IMR-90 (cell line): ENCODE data around the gene IL1RAPL1. TPM values are rescaled to one million over a fixed set of nuclear protein-coding genes. Genes with fewer than 3 reads are reported as not detected.
A peak's percentile ranks its signal among the peaks of the same experiment; 100 is the strongest.

Source experiments
- ATAC-seq: fragments of 200-7000 bp; cut with Tn5 transposase; 2 replicates; pipeline ENCODE4 v1.9.1; 2020; ENCODE audit warnings: low read depth, mild to moderate bottlenecking, moderate library complexity
- BruUV-seq: library from RNA; stranded (reverse); fragments of 400-500 nt; replicated peaks from 2 replicates; lab custom pipeline; 2021; lab: Mats Ljungman, UMichigan
- CTCF ChIA-PET: fragments of 300-600 bp; formaldehyde crosslinking; extraction: SDS; loops from one replicate; lab custom pipeline; 2021; ENCODE audit warnings: antibody characterized with exemption; lab: Yijun Ruan, JAX
- POLR2A ChIA-PET: fragments of 300-600 bp; sonication (Branson Sonifier 250); formaldehyde crosslinking; loops from one replicate; lab custom pipeline; 2022; ENCODE audit warnings: antibody characterized with exemption; ENCODE audit not compliant: unreplicated experiment; lab: Charles Lee
- DNase-seq: peaks from one replicate; pipeline ENCODE4 v3.0.0; 2013
- H2AFZ ChIP-seq: replicated peaks from 2 replicates; pipeline ENCODE3; 2013; ENCODE audit warnings: low read length, mild to moderate bottlenecking; ENCODE audit not compliant: poor library complexity
- H2AK5ac ChIP-seq: 2 replicates; pipeline ENCODE4 v1.6.1; 2013; ENCODE audit warnings: low read depth, low read length, inconsistent platforms
- H2AK9ac ChIP-seq: replicated peaks from 2 replicates; pipeline ENCODE3; 2013; ENCODE audit warnings: mild to moderate bottlenecking, low read depth, low read length, moderate library complexity; ENCODE audit not compliant: poor library complexity
- H2BK120ac ChIP-seq: 2 replicates; pipeline ENCODE4 v1.6.1; 2013; ENCODE audit warnings: low read depth, low read length, inconsistent platforms
- H2BK15ac ChIP-seq: 3 replicates; pipeline ENCODE4 v1.6.1; 2013; ENCODE audit warnings: low read depth, low read length, inconsistent platforms
- H2BK20ac ChIP-seq: 2 replicates; pipeline ENCODE4 v1.6.1; 2013; ENCODE audit warnings: low read depth, mild to moderate bottlenecking, inconsistent platforms, low read length, moderate library complexity
- H2BK5ac ChIP-seq: 2 replicates; pipeline ENCODE4 v1.6.1; 2013; ENCODE audit warnings: mild to moderate bottlenecking, low read depth, low read length, inconsistent platforms; ENCODE audit not compliant: poor library complexity, severe bottlenecking
- H3K14ac ChIP-seq: replicated peaks from 2 replicates; pipeline ENCODE4 v1.6.1; 2013; ENCODE audit warnings: low read depth, low read length, inconsistent platforms
- H3K18ac ChIP-seq: 2 replicates; pipeline ENCODE4 v1.6.1; 2013; ENCODE audit warnings: low read depth, low read length, control low read depth
- H3K23ac ChIP-seq: 2 replicates; pipeline ENCODE4 v1.6.1; 2013; ENCODE audit warnings: low read depth, low read length, inconsistent platforms
- H3K27ac ChIP-seq: 2 replicates; pipeline ENCODE4 v1.5.1; 2013; ENCODE audit warnings: mild to moderate bottlenecking, control low read depth, low read length; ENCODE audit not compliant: insufficient read depth
- H3K27me3 ChIP-seq: 2 replicates; pipeline ENCODE4 v1.6.1; 2013; ENCODE audit warnings: low read length; ENCODE audit not compliant: control insufficient read depth, insufficient read depth
- H3K36me3 ChIP-seq: 2 replicates; pipeline ENCODE4 v1.6.1; 2013; ENCODE audit warnings: low read length, mixed read lengths; ENCODE audit not compliant: control insufficient read depth, insufficient read depth
- H3K4ac ChIP-seq: 2 replicates; pipeline ENCODE4 v1.6.1; 2013; ENCODE audit warnings: low read depth, low read length, inconsistent platforms
- H3K4me1 ChIP-seq: 2 replicates; pipeline ENCODE4 v1.6.1; 2013; ENCODE audit warnings: low read length, mixed read lengths; ENCODE audit not compliant: control insufficient read depth, insufficient read depth
- H3K4me2 ChIP-seq: 2 replicates; pipeline ENCODE4 v1.6.1; 2013; ENCODE audit warnings: low read depth, mild to moderate bottlenecking, control low read depth, low read length, moderate library complexity
- H3K4me3 ChIP-seq: 2 replicates; pipeline ENCODE4 v1.5.1; 2013; ENCODE audit warnings: low read depth, mild to moderate bottlenecking, control low read depth, low read length, moderate library complexity; ENCODE audit not compliant: insufficient read depth
- H3K56ac ChIP-seq: 2 replicates; pipeline ENCODE4 v1.6.1; 2013; ENCODE audit warnings: low read length, inconsistent platforms; ENCODE audit not compliant: insufficient read depth; ENCODE audit errors: extremely low read depth
- H3K79me1 ChIP-seq, 2 experiments: 2 replicates each; pipeline ENCODE4 v1.6.1; 2013; ENCODE audit warnings: low read length in 2 of 2, inconsistent platforms in 1 of 2, low read depth in 1 of 2
- H3K9ac ChIP-seq: 2 replicates; pipeline ENCODE4 v1.6.1; 2013; ENCODE audit warnings: low read depth, low read length, control low read depth
- H3K9me1 ChIP-seq: 2 replicates; pipeline ENCODE4 v1.6.1; 2013; ENCODE audit warnings: low read length, inconsistent platforms; ENCODE audit not compliant: insufficient read depth
- H3K9me3 ChIP-seq: 2 replicates; pipeline ENCODE4 v1.6.1; 2013; ENCODE audit warnings: low read length; ENCODE audit not compliant: control insufficient read depth, insufficient read depth
- H4K20me1 ChIP-seq: 2 replicates; pipeline ENCODE4 v1.6.1; 2013; ENCODE audit warnings: low read length, inconsistent platforms; ENCODE audit not compliant: insufficient read depth
- H4K5ac ChIP-seq: 2 replicates; pipeline ENCODE4 v1.6.1; 2013; ENCODE audit warnings: mild to moderate bottlenecking, low read depth, low read length, control low read depth
- H4K8ac ChIP-seq, 2 experiments: 2 replicates each; pipeline ENCODE4 v1.6.1; 2013; ENCODE audit warnings: low read depth in 2 of 2, low read length in 2 of 2, control low read depth in 1 of 2, inconsistent platforms in 1 of 2
- H4K91ac ChIP-seq: 2 replicates; pipeline ENCODE4 v1.6.1; 2013; ENCODE audit warnings: low read depth, low read length, inconsistent platforms; ENCODE audit not compliant: insufficient read depth
- BHLHE40 ChIP-seq: fragments of 150-350 bp; IDR thresholded peaks from 2 replicates; pipeline ENCODE4 v1.6.1; 2016; ENCODE audit warnings: mild to moderate bottlenecking, low read depth, low read length
- CHD1 ChIP-seq: IDR thresholded peaks from 2 replicates; pipeline ENCODE4 v1.6.1; 2012; ENCODE audit warnings: low read depth, low read length, improper control_type of control experiment
- CTCF ChIP-seq: conservative IDR thresholded peaks from 2 replicates; pipeline ENCODE4 v1.5.1; 2012; ENCODE audit warnings: mild to moderate bottlenecking, low read depth, low read length, improper control_type of control experiment
- FOS ChIP-seq: fragments of 150-350 bp; IDR thresholded peaks from 2 replicates; pipeline ENCODE4 v1.6.1; 2016; ENCODE audit warnings: low read depth, low read length
- MXI1 ChIP-seq: IDR thresholded peaks from 2 replicates; pipeline ENCODE4 v1.6.1; 2012; ENCODE audit warnings: low read depth, mild to moderate bottlenecking, low read length, moderate library complexity, borderline replicate concordance
- RCOR1 ChIP-seq: IDR thresholded peaks from 2 replicates; pipeline ENCODE4 v1.6.1; 2012; ENCODE audit warnings: mild to moderate bottlenecking, low read length, improper control_type of control experiment; ENCODE audit not compliant: insufficient replicate concordance
- RFX5 ChIP-seq: IDR thresholded peaks from 2 replicates; pipeline ENCODE4 v1.8.0; 2012; ENCODE audit warnings: low read depth, mild to moderate bottlenecking, low read length, moderate library complexity
- SMC3 ChIP-seq: fragments of 150-350 bp; IDR thresholded peaks from 2 replicates; pipeline ENCODE4 v1.6.1; 2016; ENCODE audit warnings: low read depth, mild to moderate bottlenecking, antibody characterized with exemption, low read length, moderate library complexity
- USF2 ChIP-seq: fragments of 150-350 bp; IDR thresholded peaks from 2 replicates; pipeline ENCODE4 v1.6.1; 2017; ENCODE audit warnings: mild to moderate bottlenecking, antibody characterized with exemption, low read length, low read depth
- dilution Hi-C: fragments of 300-500 bp; cut with HindIII; formaldehyde crosslinking; loops from one replicate; pipeline ENCODE4 v1.14.3; 2018; ENCODE audit warnings: low sequenced_read_pairs; ENCODE audit not compliant: unreplicated experiment
- in situ Hi-C: fragments of 300-500 bp; cut with MboI; formaldehyde crosslinking; loops from 3 replicates; pipeline ENCODE4 v1.14.3; 2019; ENCODE audit warnings: low sequenced_read_pairs, inconsistent platforms, mixed read lengths
- intact Hi-C: fragments of 100-400 bp; cut with micrococcal nuclease; formaldehyde crosslinking; loops from 2 replicates; pipeline ENCODE4 v1.10.0; 2022
- polyA plus RNA-seq, 3 experiments: library from polyadenylated mRNA; depleted of rRNA; stranded (reverse); fragments of >200 nt; gene quantifications; 2 replicates each; pipeline ENCODE4 v1.2.3, GENCODE V29; 2012; ENCODE audit warnings: low replicate concordance in 1 of 3
- total RNA-seq: library from RNA; depleted of rRNA; stranded (reverse); fragments of >200 nt; gene quantifications from 2 replicates; pipeline ENCODE4 v1.2.3, GENCODE V29; 2012

The IL1RAPL1 gene
- total and polyA plus RNA-seq, 2 of the 4 experiments (the other 2 are of a cell fraction), result 1.5 to 9.0 TPM

- ChIA-PET POLR2A (no interaction called here), CTCF (no interaction called here)
- Histone ChIP-seq H2AFZ (no peak overlapping the region), H4K8ac (peak overlapping the region; percentile 91 to 98), H3K4ac (peak overlapping the region; percentile 100; the same call in 1 of the 2 replicates), H2AK9ac (no peak overlapping the region), H3K27ac (peak overlapping the region; percentile 87; the same call in 1 of the 2 replicates), H3K18ac (peak overlapping the region; percentile 99; the same call in 1 of the 2 replicates), H3K79me1 (peaks cover 0 to 6% of the 10 kb centered on the region in 2 experiments; a peak in 2 of 4 replicates), H3K4me2 (no peak overlapping the region; the same call in 1 of the 2 replicates), H4K5ac (peak overlapping the region; percentile 98; the same call in 1 of the 2 replicates), H3K4me3 (no peak overlapping the region), H3K36me3 (no peaks in the 10 kb centered on the region), H3K56ac (peak overlapping the region; percentile 73), H4K20me1 (no peaks in the 10 kb centered on the region), H2BK20ac (peak overlapping the region; percentile 100), H3K9ac (no peak overlapping the region), H3K27me3 (no peaks in the 10 kb centered on the region), H3K14ac (peak overlapping the region; percentile 100), H2BK120ac (peak overlapping the region; percentile 100), H2BK5ac (peak overlapping the region; percentile 99), H3K4me1 (peaks cover 4% of the 10 kb centered on the region), H3K9me1 (peaks cover 2% of the 10 kb centered on the region), H2AK5ac (peak overlapping the region; percentile 97; the same call in 1 of the 2 replicates), H3K23ac (peak overlapping the region; percentile 97; the same call in 1 of the 2 replicates), H3K9me3 (no peaks in the 10 kb centered on the region), H4K91ac (peak overlapping the region; percentile 99), H2BK15ac (peak overlapping the region; percentile 88; the same call in 2 of the 3 replicates)
- no peak for ATAC-seq
- intact Hi-C loops (no loop called here), in situ Hi-C loops (no loop called here), dilution Hi-C loops (no loop called here)
- DNase-seq, result peak; percentile 73
- no TSS peak for BruUV-seq
- TF ChIP-seq CTCF, result no peak
- TF ChIP-seq CHD1, result no peak
- peak; percentile 83 for TF ChIP-seq FOS
- no peak for TF ChIP-seq RFX5
- peak; percentile 10; the same call in 1 of the 2 replicates for TF ChIP-seq BHLHE40
- TF ChIP-seq MXI1, result no peak
- no peak for TF ChIP-seq SMC3
- no peak for TF ChIP-seq RCOR1
- TF ChIP-seq USF2, result no peak
Observed at GRCh38 chrX:29661290-29661689, 1074.0 kb downstream of the IL1RAPL1 start.
